OCI-M1 (cell line): ENCODE results near the gene C19orf85.
"Not testable (repeated sequence)": the region's sequence is repeated elsewhere in the genome, so short reads cannot be mapped to it uniquely, and the experiment has no call there.

Experiments used
- DNase-seq: peaks from one replicate; lab custom pipeline; 2025; lab: John Stamatoyannopoulos, UW

Gene C19orf85

GRCh38 chr19:55457683-55458457, 6.7 kb downstream of the C19orf85 start:
- DNase-seq, result no peak

- no peak for DNase-seq
Observed at GRCh38 chr19:55456347-55456746, 8.2 kb downstream of the C19orf85 start.

- no peak for DNase-seq
Observed at GRCh38 chr19:55455576-55456235, 8.8 kb downstream of the C19orf85 start.

- DNase-seq, result peak; percentile 75
Observed at GRCh38 chr19:55454787-55455243, 9.7 kb downstream of the C19orf85 start.

- no peak for DNase-seq
Observed at GRCh38 chr19:55453511-55454260, 10.9 kb downstream of the C19orf85 start.

GRCh38 chr19:55452749-55453346, 11.7 kb downstream of the C19orf85 start:
- DNase-seq, result peak; percentile 93

GRCh38 chr19:55451965-55452748, 12.4 kb downstream of the C19orf85 start:
- no peak for DNase-seq

GRCh38 chr19:55451163-55451964, 13.2 kb downstream of the C19orf85 start:
- DNase-seq, result no peak

GRCh38 chr19:55449469-55449868, 15.1 kb downstream of the C19orf85 start:
- no peak for DNase-seq

- not testable (repeated sequence) for DNase-seq
Observed at GRCh38 chr19:55448175-55448490, 16.4 kb downstream of the C19orf85 start.

- peak; percentile 50 for DNase-seq
Observed at GRCh38 chr19:55447421-55448174, 17.0 kb downstream of the C19orf85 start.

GRCh38 chr19:55446060-55446459, 18.5 kb downstream of the C19orf85 start:
- DNase-seq, result no peak

- DNase-seq, result no peak
Observed at GRCh38 chr19:55444646-55445045, 19.9 kb downstream of the C19orf85 start.

- DNase-seq, result peak; percentile 82
Observed at GRCh38 chr19:55443824-55444480, 20.6 kb downstream of the C19orf85 start.

- DNase-seq, result peak; percentile 73
Observed at GRCh38 chr19:55443045-55443823, 21.3 kb downstream of the C19orf85 start, which contains the start of gene SHISA7. Gene SHISA7, minus strand, starts transcription at chr19:55443300. Its CDS starts 437 bp downstream, at chr19:55442863.

GRCh38 chr19:55442372-55442961, 22.1 kb downstream of the C19orf85 start:
- no peak for DNase-seq

GRCh38 chr19:55441692-55442321, 22.7 kb downstream of the C19orf85 start:
- DNase-seq, result no peak

- no peak for DNase-seq
Observed at GRCh38 chr19:55441319-55441691, 23.2 kb downstream of the C19orf85 start.
